ENCODE measurements around the gene SAFB.

The SAFB gene

GRCh38 chr19:5669212-5669611 lies 46.3 kb downstream of the SAFB start:
- DNase-seq (ENCODE audit: insufficient read length, low spot score) (no peak), FAIRE-seq (no peak)
- TF ChIP-seq SPI1 (IDR thresholded peaks at IDR 0.05; ENCODE audit: low read depth, low read length) (no peak), POLR2AphosphoS5 (IDR thresholded peaks at IDR 0.05; ENCODE audit: low read depth, low read length) (no peak), POLR2A (IDR thresholded peaks at IDR 0.05; ENCODE audit: low read depth, low read length) (no peak; the same call in 1 of the 2 replicates), POU2F2 (IDR thresholded peaks at IDR 0.05; ENCODE audit: low read depth, low read length) (no peak)

DNA sequence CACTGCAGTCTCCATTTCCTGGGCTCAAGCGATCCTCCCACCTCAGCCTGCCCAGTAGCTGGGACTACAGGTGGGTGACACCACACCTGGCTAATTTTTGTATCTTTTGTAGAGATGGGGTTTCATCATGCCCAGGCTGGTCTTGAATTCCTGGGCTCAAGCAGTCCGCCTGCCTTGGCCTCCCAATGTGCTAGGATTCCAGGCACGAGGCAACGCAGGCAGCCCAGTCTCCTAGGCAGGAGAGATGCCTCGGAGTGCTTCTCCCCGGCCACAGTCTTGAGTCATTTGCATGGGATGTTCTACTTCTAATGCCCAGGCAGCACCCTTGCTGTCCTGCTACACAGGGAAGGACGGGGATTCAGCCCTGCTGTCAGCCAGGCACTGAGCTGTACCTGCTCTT lies 48.7 kb downstream of the SAFB start:
- no peak for FAIRE-seq
- DNase-seq (ENCODE audit: insufficient read length, low spot score): no peak
- no peak for TF ChIP-seq TAF1 (IDR thresholded peaks at IDR 0.05; ENCODE audit: low read depth, low read length)
- no peak for TF ChIP-seq POLR2AphosphoS5 (IDR thresholded peaks at IDR 0.05; ENCODE audit: low read depth, low read length)
- TF ChIP-seq POLR2A (IDR thresholded peaks at IDR 0.05; ENCODE audit: low read depth, low read length): no peak
- no peak for TF ChIP-seq POU2F2 (IDR thresholded peaks at IDR 0.05; ENCODE audit: low read depth, low read length)
- TF ChIP-seq PAX5 (IDR thresholded peaks at IDR 0.05; ENCODE audit: insufficient read depth, low read length, severe bottlenecking): no peak
- TF ChIP-seq SPI1 (IDR thresholded peaks at IDR 0.05; ENCODE audit: low read depth, low read length): no peak

GRCh38 chr19:5672708-5673459 lies 50.0 kb downstream of the SAFB start:
- FAIRE-seq (no peak), DNase-seq (ENCODE audit: insufficient read length, low spot score) (no peak)
- no peak for TF ChIP-seq TAF1 (IDR thresholded peaks at IDR 0.05; ENCODE audit: low read depth, low read length)
- peak; percentile 52; the same call in 1 of the 2 replicates for TF ChIP-seq POLR2AphosphoS5 (IDR thresholded peaks at IDR 0.05; ENCODE audit: low read depth, low read length)
- no peak; the same call in 1 of the 2 replicates for TF ChIP-seq POLR2A (IDR thresholded peaks at IDR 0.05; ENCODE audit: low read depth, low read length)
- TF ChIP-seq SPI1 (IDR thresholded peaks at IDR 0.05; ENCODE audit: low read depth, low read length): no peak
- TF ChIP-seq POU2F2 (IDR thresholded peaks at IDR 0.05; ENCODE audit: low read depth, low read length): no peak
- TF ChIP-seq PAX5 (IDR thresholded peaks at IDR 0.05; ENCODE audit: insufficient read depth, low read length, severe bottlenecking): no peak

GRCh38 chr19:5673752-5674151 lies 50.9 kb downstream of the SAFB start:
- TF ChIP-seq POU2F2 (IDR thresholded peaks at IDR 0.05; ENCODE audit: low read depth, low read length) (no peak), PAX5 (IDR thresholded peaks at IDR 0.05; ENCODE audit: insufficient read depth, low read length, severe bottlenecking) (no peak), POLR2A (IDR thresholded peaks at IDR 0.05; ENCODE audit: low read depth, low read length) (no peak), SPI1 (IDR thresholded peaks at IDR 0.05; ENCODE audit: low read depth, low read length) (no peak), TAF1 (IDR thresholded peaks at IDR 0.05; ENCODE audit: low read depth, low read length) (no peak), POLR2AphosphoS5 (IDR thresholded peaks at IDR 0.05; ENCODE audit: low read depth, low read length) (no peak)
- no peak for DNase-seq (ENCODE audit: insufficient read length, low spot score)
- FAIRE-seq: peak; percentile 92

DNA sequence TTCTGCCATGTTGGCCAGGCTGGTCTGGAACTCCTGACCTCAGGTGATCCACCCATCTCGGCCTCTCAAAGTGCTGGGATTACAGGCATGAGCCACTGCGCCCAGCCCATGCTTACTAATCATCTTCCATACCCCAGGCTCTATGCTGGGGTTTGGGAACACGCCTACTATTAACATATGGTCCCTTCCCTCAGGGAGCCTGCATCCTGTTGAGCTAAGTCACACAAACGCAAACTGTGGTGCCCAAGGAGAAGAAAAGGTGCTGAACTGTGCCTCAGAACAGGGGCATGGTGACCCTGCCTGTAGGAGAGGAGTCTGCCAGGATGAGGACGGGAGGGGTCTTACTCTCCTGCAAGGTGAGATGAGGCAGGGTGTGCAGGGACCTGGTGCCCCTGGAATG lies 51.8 kb downstream of the SAFB start:
- DNase-seq (ENCODE audit: insufficient read length, low spot score): no peak
- FAIRE-seq: no peak

GRCh38 chr19:5676105-5676771 lies 53.4 kb downstream of the SAFB start:
- TF ChIP-seq POLR2A (IDR thresholded peaks at IDR 0.05; ENCODE audit: low read depth, low read length) (no peak), POLR2AphosphoS5 (IDR thresholded peaks at IDR 0.05; ENCODE audit: low read depth, low read length) (no peak), TAF1 (IDR thresholded peaks at IDR 0.05; ENCODE audit: low read depth, low read length) (no peak), SPI1 (IDR thresholded peaks at IDR 0.05; ENCODE audit: low read depth, low read length) (no peak), PAX5 (IDR thresholded peaks at IDR 0.05; ENCODE audit: insufficient read depth, low read length, severe bottlenecking) (no peak), POU2F2 (IDR thresholded peaks at IDR 0.05; ENCODE audit: low read depth, low read length) (no peak)
- FAIRE-seq (no peak), DNase-seq (ENCODE audit: insufficient read length, low spot score) (no peak)

More for the DNA sequence above, 51.8 kb downstream of the SAFB start:
- TF ChIP-seq SPI1 (IDR thresholded peaks at IDR 0.05; ENCODE audit: low read depth, low read length) (no peak), POLR2AphosphoS5 (IDR thresholded peaks at IDR 0.05; ENCODE audit: low read depth, low read length) (peak; percentile 29; the same call in 1 of the 2 replicates)

DNA sequence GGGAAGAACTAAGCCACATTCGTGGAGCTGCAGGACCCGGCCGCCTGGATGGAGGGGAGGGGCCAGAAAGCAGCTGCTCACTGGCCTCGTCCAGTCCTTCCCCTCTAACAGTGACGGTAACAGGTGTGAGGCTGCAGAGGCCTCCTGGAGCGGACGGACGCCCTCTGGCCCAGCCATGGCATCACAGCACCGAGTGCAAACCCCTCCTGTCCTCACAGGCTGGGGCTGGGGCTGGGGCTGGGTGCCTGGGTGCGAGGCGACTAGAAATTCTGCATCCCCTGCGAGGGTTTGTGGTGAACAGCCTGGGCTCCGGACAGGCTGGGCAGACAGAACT lies 53.9 kb downstream of the SAFB start:
- DNase-seq (ENCODE audit: insufficient read length, low spot score): no peak
- TF ChIP-seq POLR2A (IDR thresholded peaks at IDR 0.05; ENCODE audit: low read depth, low read length): no peak
- no peak for TF ChIP-seq POLR2AphosphoS5 (IDR thresholded peaks at IDR 0.05; ENCODE audit: low read depth, low read length)
- no peak for TF ChIP-seq PAX5 (IDR thresholded peaks at IDR 0.05; ENCODE audit: insufficient read depth, low read length, severe bottlenecking)
- no peak for TF ChIP-seq POU2F2 (IDR thresholded peaks at IDR 0.05; ENCODE audit: low read depth, low read length)
- TF ChIP-seq SPI1 (IDR thresholded peaks at IDR 0.05; ENCODE audit: low read depth, low read length): no peak
- no peak for TF ChIP-seq TAF1 (IDR thresholded peaks at IDR 0.05; ENCODE audit: low read depth, low read length)
- no peak for FAIRE-seq

- no peak for FAIRE-seq
- DNase-seq (ENCODE audit: insufficient read length, low spot score): no peak
- no peak for TF ChIP-seq POU2F2 (IDR thresholded peaks at IDR 0.05; ENCODE audit: low read depth, low read length)
- no peak for TF ChIP-seq POLR2A (IDR thresholded peaks at IDR 0.05; ENCODE audit: low read depth, low read length)
- TF ChIP-seq SPI1 (IDR thresholded peaks at IDR 0.05; ENCODE audit: low read depth, low read length): no peak
- no peak for TF ChIP-seq PAX5 (IDR thresholded peaks at IDR 0.05; ENCODE audit: insufficient read depth, low read length, severe bottlenecking)
- TF ChIP-seq POLR2AphosphoS5 (IDR thresholded peaks at IDR 0.05; ENCODE audit: low read depth, low read length): no peak
- TF ChIP-seq TAF1 (IDR thresholded peaks at IDR 0.05; ENCODE audit: low read depth, low read length): no peak
These were observed 54.3 kb downstream of the SAFB start for GRCh38 chr19:5677136-5677535.

- TF ChIP-seq TAF1 (IDR thresholded peaks at IDR 0.05; ENCODE audit: low read depth, low read length) (no peak), POLR2AphosphoS5 (IDR thresholded peaks at IDR 0.05; ENCODE audit: low read depth, low read length) (no peak), SPI1 (IDR thresholded peaks at IDR 0.05; ENCODE audit: low read depth, low read length) (no peak), POLR2A (IDR thresholded peaks at IDR 0.05; ENCODE audit: low read depth, low read length) (no peak), PAX5 (IDR thresholded peaks at IDR 0.05; ENCODE audit: insufficient read depth, low read length, severe bottlenecking) (no peak), POU2F2 (IDR thresholded peaks at IDR 0.05; ENCODE audit: low read depth, low read length) (no peak)
- DNase-seq (ENCODE audit: insufficient read length, low spot score) (no peak), FAIRE-seq (no peak)
These were observed 54.7 kb downstream of the SAFB start for GRCh38 chr19:5677580-5677979.

Measured in GM12891 (cell line).